GM21381 (cell line): ENCODE data around the gene FNDC10.

Experiments
- ATAC-seq: cut with Tn5 transposase; IDR thresholded peaks from one replicate; pipeline ENCODE4 v1.9.1; 2021; ENCODE audit warnings: mild to moderate bottlenecking, moderate library complexity; ENCODE audit not compliant: unreplicated experiment

The FNDC10 gene

GRCh38 chr1:1627829-1628753 lies 28.2 kb upstream of the FNDC10 start:
- no peak for ATAC-seq

DNA sequence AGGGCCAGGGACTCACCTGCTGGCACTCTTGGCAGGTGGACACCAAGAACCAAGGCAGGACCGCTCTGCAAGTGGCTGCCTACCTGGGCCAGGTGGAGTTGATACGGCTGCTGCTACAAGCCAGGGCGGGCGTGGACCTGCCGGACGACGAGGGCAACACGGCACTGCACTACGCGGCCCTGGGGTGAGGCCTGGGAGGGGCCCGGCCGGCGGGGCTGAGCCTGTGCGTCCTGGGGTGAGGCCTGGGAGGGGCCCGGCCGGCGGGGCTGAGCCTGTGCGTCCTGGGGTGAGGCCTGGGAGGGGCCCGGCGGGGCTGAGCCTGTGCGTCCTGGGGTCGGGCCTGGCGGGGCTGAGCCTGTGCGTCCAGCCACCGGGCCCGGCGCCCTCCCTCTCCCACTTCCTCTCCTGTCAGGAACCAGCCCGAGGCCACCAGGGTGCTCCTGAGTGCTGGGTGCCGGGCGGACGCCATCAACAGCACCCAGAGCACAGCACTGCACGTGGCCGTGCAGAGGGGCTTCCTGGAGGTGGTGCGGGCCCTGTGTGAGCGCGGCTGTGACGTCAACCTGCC lies 27.4 kb upstream of the FNDC10 start:
- ATAC-seq: no peak

- no peak for ATAC-seq
Observed at GRCh38 chr1:1626207-1627141, 26.5 kb upstream of the FNDC10 start.

DNA sequence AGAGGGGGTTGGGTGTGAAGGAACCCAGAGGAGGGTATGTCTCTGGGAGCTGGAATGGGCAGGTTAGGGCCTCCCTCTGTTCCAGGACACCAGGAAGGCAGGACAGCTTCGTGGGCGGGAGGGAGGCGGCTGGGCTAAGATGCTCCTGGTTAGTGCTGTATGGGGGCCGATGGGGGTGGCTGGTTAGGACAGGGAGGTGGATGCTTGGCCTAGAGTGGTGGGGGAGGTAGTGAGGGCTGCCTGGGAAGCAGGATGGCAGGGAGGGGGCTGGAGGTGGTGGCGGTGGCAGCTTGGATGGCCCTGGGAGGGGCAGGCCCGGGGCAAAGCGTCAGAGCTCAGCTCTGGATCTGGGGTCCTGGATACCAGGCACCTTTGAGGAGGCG lies 25.9 kb upstream of the FNDC10 start:
- no peak for ATAC-seq

DNA sequence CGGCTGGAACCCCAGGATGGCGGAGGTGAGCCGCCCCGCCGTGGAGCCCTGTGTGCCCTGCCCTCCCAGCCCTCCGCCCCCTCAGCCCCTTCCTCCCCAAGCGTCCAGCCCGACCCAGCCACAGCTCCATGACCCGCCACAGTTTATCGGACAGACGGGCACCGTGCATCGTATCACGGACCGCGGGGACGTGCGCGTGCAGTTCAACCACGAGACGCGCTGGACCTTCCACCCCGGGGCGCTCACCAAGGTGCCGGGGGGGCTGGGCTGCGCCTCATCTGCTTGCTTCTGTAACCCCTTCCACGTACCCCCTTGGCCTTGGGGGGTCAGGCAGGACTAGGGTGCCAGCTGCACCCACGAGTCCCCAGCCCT lies 25.5 kb upstream of the FNDC10 start:
- ATAC-seq: no peak

DNA sequence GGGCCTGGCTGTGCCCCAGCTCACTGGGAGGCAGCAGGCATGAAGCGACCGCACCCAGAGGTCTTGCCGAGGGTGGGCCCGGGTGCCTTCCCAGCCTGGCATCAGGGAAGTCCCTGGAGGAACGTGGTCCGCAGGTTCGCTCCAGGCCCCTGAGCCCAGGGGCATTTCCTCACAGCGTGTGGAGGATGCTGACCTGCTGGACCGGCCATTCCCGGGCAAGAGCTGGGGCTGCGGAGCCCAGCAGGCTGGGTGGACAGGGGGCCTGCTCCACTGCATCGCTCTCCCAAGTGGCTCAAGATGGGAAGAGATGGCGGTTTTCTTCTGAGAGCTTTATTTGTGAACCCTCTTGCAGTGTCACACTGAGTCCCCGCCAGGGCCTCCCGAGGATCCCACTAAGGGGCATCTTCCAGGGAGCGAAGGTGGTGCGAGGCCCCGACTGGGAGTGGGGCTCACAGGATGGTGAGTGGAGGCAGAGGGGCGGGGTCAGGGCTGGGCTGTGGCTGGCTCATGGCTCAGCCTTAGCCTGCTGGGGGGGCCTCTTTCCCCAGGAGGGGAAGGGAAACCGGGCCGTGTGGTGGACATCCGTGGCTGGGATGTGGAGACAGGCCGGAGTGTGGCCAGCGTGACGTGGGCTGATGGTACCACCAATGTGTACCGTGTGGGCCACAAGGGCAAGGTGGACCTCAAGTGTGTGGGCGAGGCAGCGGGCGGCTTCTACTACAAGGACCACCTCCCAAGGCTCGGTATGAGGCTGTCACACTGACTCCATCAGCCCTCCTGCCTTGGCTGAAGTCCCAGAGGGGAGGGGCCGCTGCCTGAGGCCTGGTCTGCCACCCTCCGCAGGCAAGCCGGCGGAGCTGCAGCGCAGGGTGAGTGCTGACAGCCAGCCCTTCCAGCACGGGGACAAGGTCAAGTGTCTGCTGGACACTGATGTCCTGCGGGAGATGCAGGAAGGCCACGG lies 24.8 kb upstream of the FNDC10 start:
- no peak for ATAC-seq

GRCh38 chr1:1623631-1624442 lies 23.9 kb upstream of the FNDC10 start:
- no peak for ATAC-seq

DNA sequence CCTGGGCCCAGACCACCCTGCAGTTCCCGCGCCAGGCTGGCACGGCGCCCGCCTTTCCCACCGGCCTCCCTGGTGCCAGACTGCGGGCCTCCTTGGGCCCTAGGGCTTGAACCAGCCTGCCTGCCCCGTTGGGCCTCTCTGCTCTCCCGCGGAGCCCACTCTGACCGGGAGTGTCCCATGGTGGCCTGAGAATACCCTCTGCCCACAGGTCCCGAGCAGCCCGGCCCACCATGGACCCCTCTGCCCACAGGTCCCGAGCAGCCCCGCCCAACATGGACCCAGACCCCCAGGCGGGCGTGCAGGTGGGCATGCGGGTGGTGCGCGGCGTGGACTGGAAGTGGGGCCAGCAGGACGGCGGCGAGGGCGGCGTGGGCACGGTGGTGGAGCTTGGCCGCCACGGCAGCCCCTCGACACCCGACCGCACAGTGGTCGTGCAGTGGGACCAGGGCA lies 23.3 kb upstream of the FNDC10 start:
- ATAC-seq: no peak

GRCh38 chr1:1622788-1623094 lies 22.8 kb upstream of the FNDC10 start:
- ATAC-seq: no peak

GRCh38 chr1:1622010-1622787 lies 22.3 kb upstream of the FNDC10 start:
- no peak for ATAC-seq

DNA sequence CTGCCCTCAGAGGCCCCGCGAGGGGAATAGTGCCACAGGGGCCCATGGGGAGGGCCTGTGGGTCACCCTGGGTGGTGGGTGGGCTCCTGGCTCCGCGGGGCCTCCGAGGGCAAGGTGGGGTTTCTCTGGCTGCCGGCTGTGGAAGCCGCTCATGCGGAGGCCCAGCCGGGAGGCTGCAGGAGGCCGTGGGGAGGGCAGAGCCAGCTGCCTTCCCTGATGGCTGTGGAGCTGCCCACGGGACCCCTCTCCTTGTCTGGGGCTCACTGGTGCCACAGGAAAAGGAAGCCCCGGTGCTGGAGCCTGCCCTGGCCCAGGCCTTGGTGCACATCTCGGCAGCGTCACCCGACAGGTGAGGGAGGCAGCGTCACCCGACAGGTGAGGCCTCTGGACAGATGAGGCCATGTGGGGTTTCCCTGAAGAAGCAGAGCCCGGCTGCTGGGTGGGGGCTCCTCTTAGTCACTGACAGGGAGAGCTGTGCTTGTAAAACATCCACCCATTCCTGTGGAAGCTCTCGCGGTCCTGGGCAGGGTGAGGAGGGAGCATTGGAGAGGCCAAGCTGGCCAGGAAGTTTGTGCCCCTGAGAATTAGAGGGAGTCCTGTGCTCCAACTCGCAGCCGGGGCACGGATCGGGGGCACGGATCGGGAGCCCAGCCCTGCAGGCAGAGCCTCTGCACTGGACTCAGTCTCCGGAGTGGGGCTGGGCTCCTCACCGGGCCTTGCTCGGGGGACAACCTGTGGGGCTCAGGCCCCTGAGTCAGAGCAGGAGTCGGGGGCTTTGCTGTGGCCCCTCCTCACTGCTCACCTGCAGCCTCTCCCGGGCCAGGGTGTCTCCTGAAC lies 21.5 kb upstream of the FNDC10 start:
- no peak for ATAC-seq

GRCh38 chr1:1620433-1621139 lies 20.7 kb upstream of the FNDC10 start:
- ATAC-seq: no peak

GRCh38 chr1:1619917-1620361 lies 20.0 kb upstream of the FNDC10 start:
- ATAC-seq: no peak

DNA sequence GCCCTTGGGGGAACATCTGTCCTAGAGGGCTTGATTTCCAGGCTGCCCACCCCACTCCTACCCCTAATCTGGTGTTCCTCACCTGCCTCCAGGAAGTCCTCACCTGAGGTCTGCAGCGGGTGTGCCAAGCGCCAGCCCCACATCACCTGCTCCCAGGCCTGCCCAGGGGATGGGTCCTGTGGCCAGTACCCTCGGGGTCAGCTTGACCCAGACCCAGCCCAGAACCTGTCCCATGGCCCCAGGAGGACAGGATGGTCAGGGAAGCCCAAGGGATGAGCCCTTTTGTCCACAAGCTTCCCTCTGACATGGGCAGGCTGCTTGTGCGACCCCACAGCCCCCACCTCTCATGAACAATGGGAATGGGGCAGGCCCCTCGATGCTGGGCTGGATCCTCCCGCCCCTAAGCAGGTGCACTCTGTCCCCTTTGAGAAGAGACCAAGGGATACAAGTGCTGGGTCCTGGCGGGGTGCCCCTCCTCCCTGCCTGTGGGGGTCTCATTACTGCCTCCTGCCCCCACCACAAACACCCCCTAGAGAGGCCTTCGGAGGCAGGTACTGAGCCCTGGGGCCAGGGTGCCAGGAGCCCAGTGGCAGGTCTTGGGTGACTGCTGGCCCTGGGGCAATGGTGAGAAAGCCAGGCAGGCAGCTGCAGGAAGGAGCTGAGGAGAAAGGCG lies 18.6 kb upstream of the FNDC10 start:
- ATAC-seq: no peak

GRCh38 chr1:1617925-1618324 lies 18.0 kb upstream of the FNDC10 start:
- ATAC-seq: no peak

- no peak for ATAC-seq
Observed at GRCh38 chr1:1617516-1617915, 17.6 kb upstream of the FNDC10 start.

GRCh38 chr1:1616838-1617237 lies 16.9 kb upstream of the FNDC10 start:
- no peak for ATAC-seq
